Aorta (tissue), 5 donors: ENCODE measurements around the gene CRK. TPM values are rescaled to one million over a fixed set of nuclear protein-coding genes. Genes with fewer than 3 reads are reported as not detected.

Experiments
- ATAC-seq: fragments of 200-7000 bp; cut with Tn5 transposase; one replicate; pipeline ENCODE4 v1.9.1; 2022; ENCODE audit warnings: moderate library complexity; ENCODE audit not compliant: low FRiP score
- DNase-seq, 2 donors: peaks; one replicate each; pipeline ENCODE4 v3.0.0-alpha.2; 2020
- H3K27ac ChIP-seq, 2 donors: one replicate each; pipeline ENCODE4 v1.5.1; 2013; ENCODE audit warnings: low read length in 2 of 2, mild to moderate bottlenecking in 2 of 2, moderate library complexity in 2 of 2, control low read depth in 1 of 2, inconsistent platforms in 1 of 2, low read depth in 1 of 2
- H3K27me3 ChIP-seq, 2 donors: one replicate each; pipeline ENCODE4 v1.6.1; 2013; ENCODE audit warnings: control low read depth in 1 of 2, low read length in 1 of 2, mild to moderate bottlenecking in 1 of 2, moderate library complexity in 1 of 2; ENCODE audit not compliant: insufficient read depth in 2 of 2, control insufficient read depth in 1 of 2
- H3K36me3 ChIP-seq, 2 donors: one replicate each; pipeline ENCODE4 v1.6.1; 2013; ENCODE audit warnings: control low read depth in 1 of 2, low read length in 1 of 2, mild to moderate bottlenecking in 1 of 2; ENCODE audit not compliant: insufficient read depth in 2 of 2, control insufficient read depth in 1 of 2
- H3K4me1 ChIP-seq, 2 donors: one replicate each; pipeline ENCODE4 v1.6.1; 2013; ENCODE audit warnings: low read length in 2 of 2, control low read depth in 1 of 2, mild to moderate bottlenecking in 1 of 2, moderate library complexity in 1 of 2; ENCODE audit not compliant: insufficient read depth in 2 of 2, control insufficient read depth in 1 of 2
- H3K4me3 ChIP-seq, 2 donors: one replicate each; pipeline ENCODE4 v1.5.1; 2013; ENCODE audit warnings: low read length in 2 of 2, control low read depth in 1 of 2, mild to moderate bottlenecking in 1 of 2
- H3K9me3 ChIP-seq: one replicate; pipeline ENCODE4 v1.6.1; 2013; ENCODE audit warnings: mild to moderate bottlenecking, low read length; ENCODE audit not compliant: control insufficient read depth
- WGBS, 2 donors: extraction: QIAGEN DNeasy Blood & Tissue Kit; methylation state at CpG; one replicate each; pipeline ENCODE4 v1.1.7; 2013; 5-methylcytosine and 5-hydroxymethylcytosine counted together
- intact Hi-C, 2 donors: fragments of 100-400 bp; cut with DNase I; formaldehyde crosslinking; loops; one replicate each; pipeline versions ENCODE4 v1.14.2 to v1.15.0; 2022
- polyA plus RNA-seq, 2 donors: library from polyadenylated mRNA; stranded (reverse); fragments of 200-250 nt; gene quantifications; one replicate each; pipeline ENCODE4 v1.2.3, GENCODE V29; 2013
- total RNA-seq, 2 donors: library from RNA; stranded (reverse); fragmentation: NEBNext Ultra II Directional; extraction: Animal tissue kit (Norgen Biotek cat#: 25700); gene quantifications; one replicate each; pipeline ENCODE4 v1.2.1, GENCODE V29; 2021
- donor health status: healthy with polysubstance abuse.
- donor health status: Bipolar disorder and iron deficiency.
- donor health status: DM: no; HTN: no; CAD: no.
- donor health status: DM: no; HTN: no; CAD: no.
- donor health status: DM: yes; HTN: yes; CAD: no.

The CRK gene
- total and polyA plus RNA-seq, 4 donors: 33.5 to 63.8 (median 48.1) TPM

- no peak overlapping the region for H3K27ac ChIP-seq
- H3K27me3 ChIP-seq: no peaks in the 10 kb centered on the region
- peaks cover 4 to 8% of the 10 kb centered on the region in 2 donors for H3K4me1 ChIP-seq
- ATAC-seq: no peak
- no peak overlapping the region for H3K4me3 ChIP-seq
- intact Hi-C loops: no loop called here
- H3K9me3 ChIP-seq: no peaks in the 10 kb centered on the region
- 76 to 81% methylated on average over 7 of the region's 7 CpGs for WGBS, 2 donors
- no peaks in the 10 kb centered on the region for H3K36me3 ChIP-seq
- DNase-seq: peak in 1 of 2 donors; percentile 48
Observed at GRCh38 chr17:1372618-1373017, 83.4 kb downstream of the CRK start.

DNA sequence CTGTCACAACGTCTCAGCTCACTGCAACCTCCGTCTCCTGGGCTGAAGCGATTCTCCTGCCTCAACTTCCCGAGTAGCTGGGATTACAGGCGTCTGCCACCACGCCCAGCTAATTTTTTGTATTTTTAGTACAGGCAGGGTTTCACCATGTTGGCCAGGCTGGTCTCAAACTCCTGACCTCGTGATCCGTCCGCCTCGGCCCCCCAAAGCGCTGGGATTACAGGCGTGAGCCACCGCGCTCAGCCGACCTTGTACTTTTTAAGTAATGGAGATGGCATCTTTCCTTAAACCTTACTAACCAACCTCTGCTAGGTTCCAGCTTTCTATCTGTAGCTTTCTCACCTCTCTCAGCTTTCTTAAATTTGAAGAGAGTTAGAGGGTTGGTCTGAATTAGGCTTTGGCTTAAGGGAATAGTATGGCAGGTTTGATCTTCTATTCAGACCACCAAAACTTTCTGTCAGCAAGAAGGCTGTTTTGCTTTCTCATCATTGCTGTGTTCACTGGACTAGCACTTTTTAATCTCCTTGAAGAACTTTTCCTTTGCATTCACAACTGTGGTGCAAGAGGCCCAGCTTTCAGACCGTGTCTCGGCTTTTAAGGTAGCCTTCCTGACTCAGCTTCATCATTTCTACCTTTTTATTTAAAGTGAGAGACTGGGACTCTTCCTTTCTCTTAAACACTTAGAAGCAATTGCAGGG, 84.0 kb downstream of the CRK start:
- H3K4me3 ChIP-seq: no peak overlapping the region
- H3K9me3 ChIP-seq: no peaks in the 10 kb centered on the region
- H3K4me1 ChIP-seq: peaks cover 4 to 8% of the 10 kb centered on the region in 2 donors
- intact Hi-C loops: no loop called here
- no peaks in the 10 kb centered on the region for H3K27me3 ChIP-seq
- WGBS, 2 donors: 79 to 80% methylated on average over 17 of the region's 17 CpGs
- DNase-seq: peak in 1 of 2 donors; percentile 36
- H3K36me3 ChIP-seq: no peaks in the 10 kb centered on the region
- ATAC-seq: no peak
- no peak overlapping the region for H3K27ac ChIP-seq

Other genes with a start within 250 kb of the CRK start
- not detected for gene BHLHA9, start 185.8 kb downstream of the CRK start, total RNA-seq
- gene BHLHA9, start 185.8 kb downstream of the CRK start, polyA plus RNA-seq: not detected
- gene TRARG1, start 176.6 kb downstream of the CRK start, total RNA-seq: 1 to 10 TPM; 1.9 to 2.0 TPM
- gene TRARG1, start 176.6 kb downstream of the CRK start, polyA plus RNA-seq: 1 to 10 TPM in 1 of 2 donors, under 1 TPM in 1; 0.97 to 1.5 TPM
- gene YWHAE, start 56.0 kb downstream of the CRK start, total RNA-seq: 100 to 1,000 TPM; 277 to 285 TPM
- 100 to 1,000 TPM; 174 to 220 TPM for gene YWHAE, start 56.0 kb downstream of the CRK start, polyA plus RNA-seq
- gene MYO1C, start 36.5 kb upstream of the CRK start, total RNA-seq: 100 to 1,000 TPM; 273 to 354 TPM
- 100 to 1,000 TPM in 1 of 2 donors, 10 to 100 TPM in 1; 62.6 to 130 TPM for gene MYO1C, start 36.5 kb upstream of the CRK start, polyA plus RNA-seq
- 10 to 100 TPM; 35.7 to 40.7 TPM for gene INPP5K, start 60.4 kb upstream of the CRK start, total RNA-seq
- gene INPP5K, start 60.4 kb upstream of the CRK start, polyA plus RNA-seq: 10 to 100 TPM; 13.5 to 51.3 TPM
- gene PITPNA, start 106.6 kb upstream of the CRK start, total RNA-seq: 10 to 100 TPM; 56.5 to 59.8 TPM
- 10 to 100 TPM; 27.2 to 32.2 TPM for gene PITPNA, start 106.6 kb upstream of the CRK start, polyA plus RNA-seq
- gene SLC43A2, start 172.6 kb upstream of the CRK start, total RNA-seq: 10 to 100 TPM; 11.1 to 25.0 TPM
- gene SLC43A2, start 172.6 kb upstream of the CRK start, polyA plus RNA-seq: 1 to 10 TPM; 2.1 to 8.1 TPM
- gene SCARF1, start 189.5 kb upstream of the CRK start, total RNA-seq: 10 to 100 TPM; 13.8 to 31.6 TPM
- gene SCARF1, start 189.5 kb upstream of the CRK start, polyA plus RNA-seq: 1 to 10 TPM in 1 of 2 donors, under 1 TPM in 1; 0.63 to 5.4 TPM
- 10 to 100 TPM in 1 of 2 donors, 1 to 10 TPM in 1; 7.0 to 12.0 TPM for gene RILP, start 193.6 kb upstream of the CRK start, total RNA-seq
- gene RILP, start 193.6 kb upstream of the CRK start, polyA plus RNA-seq: 10 to 100 TPM; 16.4 to 19.4 TPM
- gene PRPF8, start 228.6 kb upstream of the CRK start, total RNA-seq: 100 to 1,000 TPM; 183 to 235 TPM
- gene PRPF8, start 228.6 kb upstream of the CRK start, polyA plus RNA-seq: 10 to 100 TPM; 14.7 to 88.9 TPM